Activated gamma-delta T cell treated with anti-CD3 and anti-CD28 coated beads, Interleukin-2, amount 50 U/mL, for 16 hours (primary cell): ENCODE results near the gene DNMBP.
"Not testable (repeated sequence)": the region's sequence is repeated elsewhere in the genome, so short reads cannot be mapped to it uniquely, and the experiment has no call there.

Experiments used
- DNase-seq: peaks from one replicate; pipeline ENCODE4 v3.0.0-alpha.2; 2020; ENCODE audit warnings: low read depth

Gene DNMBP

DNA sequence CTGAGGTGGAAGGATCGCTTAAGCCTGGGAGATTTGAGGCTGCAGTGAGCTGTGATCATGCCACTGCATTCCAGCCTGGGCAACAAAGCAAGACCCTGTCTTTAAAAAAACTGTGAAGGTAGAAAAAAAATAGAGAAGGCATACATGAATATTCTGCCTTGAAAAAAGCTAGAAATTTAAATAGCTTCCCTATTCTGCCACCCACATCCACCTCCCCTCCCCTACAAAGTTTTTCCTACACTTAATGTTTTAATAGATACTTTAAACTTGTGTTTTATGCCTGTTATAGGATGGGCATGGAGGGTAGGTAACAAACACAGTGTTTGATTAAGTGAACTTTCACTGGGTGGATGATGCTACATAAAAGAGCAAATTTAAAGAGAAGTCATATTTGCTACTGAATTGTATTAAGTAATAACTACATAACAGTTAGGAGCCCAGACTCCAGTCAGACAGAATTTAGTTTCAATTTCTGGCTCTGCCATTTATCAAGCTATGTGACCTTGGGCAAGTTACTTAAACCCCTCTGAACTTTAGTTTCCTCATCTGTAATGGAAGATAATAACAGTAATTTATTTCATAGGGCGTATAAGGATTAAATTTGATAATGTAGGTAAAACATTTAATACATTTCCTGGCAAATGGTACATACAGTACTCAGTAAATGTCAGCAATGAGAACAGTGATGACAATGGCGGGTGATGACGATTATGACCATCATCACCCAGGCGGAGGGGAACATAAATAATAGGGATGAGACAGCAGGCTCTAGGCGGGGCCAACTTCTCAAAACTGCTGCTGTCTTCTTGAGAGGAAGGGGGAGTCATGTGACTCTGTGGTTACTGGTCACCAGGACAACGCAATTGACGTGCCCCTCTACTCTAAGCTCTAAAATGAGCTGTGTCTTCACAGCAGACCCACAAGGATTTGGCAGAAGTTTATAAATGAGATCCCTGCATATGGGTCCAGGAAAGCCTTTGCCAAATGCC is 15.8 kb downstream of the DNMBP start:
- peak; percentile 12 for DNase-seq

- not testable (repeated sequence) for DNase-seq
These were observed 24.1 kb downstream of the DNMBP start for GRCh38 chr10:99985637-99986036.

GRCh38 chr10:99984211-99985034 is 25.3 kb downstream of the DNMBP start:
- DNase-seq = no peak

- DNase-seq = no peak
These were observed 26.3 kb downstream of the DNMBP start for GRCh38 chr10:99983280-99983988.

GRCh38 chr10:99982728-99983127 is 27.0 kb downstream of the DNMBP start:
- no peak for DNase-seq

- DNase-seq = no peak
These were observed 28.1 kb downstream of the DNMBP start for GRCh38 chr10:99981581-99982199.

- DNase-seq = no peak
These were observed 30.6 kb downstream of the DNMBP start for GRCh38 chr10:99979066-99979685.

DNA sequence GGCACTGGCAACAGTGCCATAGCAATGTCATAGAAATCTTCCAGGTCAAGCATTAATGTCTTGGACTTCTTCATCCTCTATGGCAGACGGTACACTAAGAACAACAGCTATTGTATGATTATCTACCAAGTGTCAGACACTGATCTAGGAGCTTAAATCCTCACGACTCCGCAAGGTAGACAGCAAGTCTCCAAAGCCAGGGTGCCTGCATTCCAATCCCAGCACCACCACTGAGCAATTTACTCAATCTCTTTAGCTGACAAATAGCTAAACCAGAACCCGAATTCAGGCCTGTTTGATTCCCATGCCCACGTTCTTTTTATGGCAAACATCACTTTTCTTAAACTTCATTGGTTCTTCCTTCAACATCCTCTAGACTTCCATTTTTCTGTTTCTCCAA is 31.8 kb downstream of the DNMBP start:
- DNase-seq = no peak

DNA sequence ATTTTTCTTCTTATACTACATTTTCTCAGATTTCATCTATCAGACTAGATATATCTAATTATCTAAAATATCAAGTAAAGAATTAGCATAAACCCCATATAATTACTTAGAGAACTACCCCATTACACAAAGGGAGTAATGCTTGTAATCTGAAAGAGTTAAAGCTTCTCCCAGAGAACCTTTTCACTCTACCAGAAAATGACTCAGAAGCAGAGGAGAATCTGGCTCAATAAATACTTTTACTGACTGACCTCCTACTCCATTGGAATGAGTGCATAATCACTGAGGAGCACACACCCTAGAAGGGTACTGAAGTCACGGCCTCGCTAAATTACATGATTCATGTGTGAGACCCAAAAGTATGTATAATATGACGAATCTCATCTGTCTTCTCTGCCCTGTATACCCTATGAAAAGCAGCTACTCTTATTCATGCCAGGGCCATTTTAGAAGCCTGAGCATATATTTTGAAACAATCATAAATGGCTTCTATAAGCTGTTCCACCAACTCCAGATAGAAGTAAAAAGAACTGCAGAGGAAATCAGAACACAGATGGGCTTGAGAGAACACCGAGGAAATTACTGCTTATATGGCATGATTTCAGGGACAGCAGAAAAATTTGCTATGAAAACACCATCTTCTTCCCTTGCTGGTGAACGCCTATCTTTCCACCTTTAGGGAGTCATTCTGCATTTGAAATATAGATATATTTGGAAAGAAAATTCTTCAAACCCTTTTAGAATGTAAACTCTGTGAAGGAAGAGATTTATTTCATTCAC is 32.7 kb downstream of the DNMBP start:
- DNase-seq = no peak

GRCh38 chr10:99975942-99976809 is 33.6 kb downstream of the DNMBP start:
- DNase-seq = no peak

GRCh38 chr10:99975106-99975829 is 34.5 kb downstream of the DNMBP start:
- DNase-seq = no peak

GRCh38 chr10:99973190-99973589 is 36.6 kb downstream of the DNMBP start:
- no peak for DNase-seq

- no peak for DNase-seq
These were observed 41.8 kb downstream of the DNMBP start for GRCh38 chr10:99967961-99968360.

- DNase-seq = no peak
These were observed 43.4 kb downstream of the DNMBP start for GRCh38 chr10:99966306-99966705.

- no peak for DNase-seq
These were observed 44.0 kb downstream of the DNMBP start for GRCh38 chr10:99965700-99966099.

DNA sequence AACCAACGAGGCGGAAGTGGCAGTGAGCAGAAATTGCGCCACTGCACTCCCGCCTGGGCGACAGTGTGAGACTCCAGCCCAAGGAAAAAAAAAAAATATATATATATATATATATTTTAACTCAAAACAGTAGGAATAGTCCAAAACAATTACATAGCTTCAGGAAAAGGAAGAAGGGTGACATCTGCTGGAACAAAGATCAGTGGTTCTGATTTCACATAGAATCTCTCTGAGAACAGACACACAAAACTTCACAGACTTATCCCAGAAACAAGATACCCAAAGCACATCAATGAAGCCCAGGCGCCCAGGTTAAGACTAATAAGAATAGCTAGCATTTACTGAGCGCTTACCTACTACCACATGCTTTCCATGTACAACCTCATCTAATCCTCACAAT is 45.0 kb downstream of the DNMBP start:
- DNase-seq = no peak

- not testable (repeated sequence) for DNase-seq
These were observed 46.1 kb downstream of the DNMBP start for GRCh38 chr10:99963467-99964165.

GRCh38 chr10:99958806-99959205 is 50.9 kb downstream of the DNMBP start:
- DNase-seq = no peak
